Thymus (tissue), 14 donors: ENCODE results near the gene SLC6A3. TPM values are rescaled to one million over a fixed set of nuclear protein-coding genes. Genes with fewer than 3 reads are reported as not detected.
A peak's percentile ranks its signal among the peaks of the same experiment; 100 is the strongest.

ENCODE experiments used
- DNase-seq, 9 donors: peaks; one replicate each; pipeline ENCODE4 v3.0.0-alpha.2; 2013; ENCODE audit warnings: low spot score in 9 of 9, low read depth in 6 of 9, missing footprints in 1 of 9
- H3K27ac ChIP-seq, 2 donors: one replicate each; pipeline ENCODE4 v1.5.1; 2013; ENCODE audit warnings: control low read depth in 1 of 2, low read depth in 1 of 2, low read length in 1 of 2, mild to moderate bottlenecking in 1 of 2, moderate library complexity in 1 of 2
- H3K27me3 ChIP-seq, 2 donors: one replicate each; pipeline ENCODE4 v1.5.1; 2013; ENCODE audit warnings: low read length in 1 of 2; ENCODE audit not compliant: control insufficient read depth in 2 of 2, insufficient read depth in 1 of 2
- H3K36me3 ChIP-seq, 2 donors: one replicate each; pipeline ENCODE4 v1.5.1; 2013; ENCODE audit warnings: low read length in 1 of 2, mild to moderate bottlenecking in 1 of 2, moderate library complexity in 1 of 2; ENCODE audit not compliant: control insufficient read depth in 2 of 2, insufficient read depth in 2 of 2
- H3K4me1 ChIP-seq, 2 donors: one replicate each; pipeline ENCODE4 v1.5.1; 2013; ENCODE audit warnings: low read length in 2 of 2; ENCODE audit not compliant: control insufficient read depth in 2 of 2, insufficient read depth in 2 of 2
- H3K4me3 ChIP-seq, 2 donors: one replicate each; pipeline ENCODE4 v1.5.1; 2013; ENCODE audit warnings: low read length in 2 of 2, control low read depth in 1 of 2, mild to moderate bottlenecking in 1 of 2
- H3K9me3 ChIP-seq, 2 donors: one replicate each; pipeline ENCODE4 v1.5.1; 2013; ENCODE audit warnings: low read length in 1 of 2, mild to moderate bottlenecking in 1 of 2; ENCODE audit not compliant: control insufficient read depth in 2 of 2, insufficient read depth in 1 of 2
- WGBS: extraction: QIAGEN DNeasy Blood & Tissue Kit; methylation state at CpG from one replicate; pipeline ENCODE4 v1.1.7; 2013; 5-methylcytosine and 5-hydroxymethylcytosine counted together
- long read RNA-seq, 10 donors: transcript quantifications; one replicate each; lab custom pipeline, GENCODE V29; 2026
- polyA plus RNA-seq: library from polyadenylated mRNA; stranded (reverse); fragments of 200-250 nt; gene quantifications from one replicate; pipeline ENCODE4 v1.2.3, GENCODE V29; 2013
- total RNA-seq: library from RNA; stranded (reverse); fragments of 120-200 nt; gene quantifications from one replicate; pipeline ENCODE4 v1.2.4, GENCODE V29; 2013
- donor health status: healthy.

Gene SLC6A3
- total RNA-seq (0.33 TPM), polyA plus RNA-seq (14.9 TPM)
- long read RNA-seq, donor 1 = 0 reads
- long read RNA-seq, donor 2 = 0 reads
- long read RNA-seq, donor 3, partial matches to known transcripts = 0 of 1 reads
- long read RNA-seq, donor 3, other reads (novel, unspliced or antisense) = 0 of 1 reads
- long read RNA-seq, donor 4 = 0 reads
- long read RNA-seq, donor 5 = 0 reads
- long read RNA-seq, donor 6 = 0 reads
- long read RNA-seq, donor 7 = 0 reads
- long read RNA-seq, donor 8 = 0 reads
- long read RNA-seq, donor 9 = 0 reads
- long read RNA-seq, donor 10 = 0 reads

GRCh38 chr5:1445313-1445688 is at the start of gene SLC6A3:
TSS of gene SLC6A3 (minus strand) at chr5:1445440. CDS start at chr5:1443197, 2,243 bp downstream.
- Histone ChIP-seq H3K4me3 (peak within 1 kb of the TSS in 1 of 2 donors; percentile 53), H3K27ac (no peak within 1 kb of the TSS), H3K9me3 (no peaks in the 10 kb centered on the region), H3K27me3 (peaks cover 47 to 85% of the 10 kb centered on the region in 2 donors), H3K36me3 (no peaks in the 10 kb centered on the region), H3K4me1 (peaks cover 14 to 32% of the 10 kb centered on the region in 2 donors)
- 2% methylated on average over 52 of the region's 52 CpGs for WGBS
- DNase-seq = peak in 4 of 9 donors; percentile 9 to 58 (median 44)

GRCh38 chr5:1493941-1494340 is 48.7 kb upstream of the SLC6A3 start:
- Histone ChIP-seq H3K27me3 (no peaks in the 10 kb centered on the region), H3K4me3 (no peak overlapping the region), H3K4me1 (peaks cover 2 to 16% of the 10 kb centered on the region in 2 donors), H3K9me3 (no peaks in the 10 kb centered on the region), H3K36me3 (peaks cover 23 to 60% of the 10 kb centered on the region in 2 donors), H3K27ac (no peak overlapping the region)
- DNase-seq = no peak
- WGBS = 85% methylated on average over 12 of the region's 12 CpGs

- no peak overlapping the region for H3K4me3 ChIP-seq
- peaks cover 23 to 64% of the 10 kb centered on the region in 2 donors for H3K36me3 ChIP-seq
- H3K27me3 ChIP-seq = no peaks in the 10 kb centered on the region
- 95% methylated on average over 16 of the region's 16 CpGs for WGBS
- H3K9me3 ChIP-seq = no peaks in the 10 kb centered on the region
- H3K4me1 ChIP-seq = peaks cover 2 to 16% of the 10 kb centered on the region in 2 donors
- DNase-seq = no peak
- H3K27ac ChIP-seq = no peak overlapping the region
Measured at GRCh38 chr5:1493413-1493812, 48.2 kb upstream of the SLC6A3 start.

GRCh38 chr5:1492757-1493156 is 47.5 kb upstream of the SLC6A3 start:
- H3K36me3 ChIP-seq = peaks cover 23 to 62% of the 10 kb centered on the region in 2 donors
- no peaks in the 10 kb centered on the region for H3K9me3 ChIP-seq
- no peaks in the 10 kb centered on the region for H3K27me3 ChIP-seq
- peaks cover 2 to 16% of the 10 kb centered on the region in 2 donors for H3K4me1 ChIP-seq
- H3K4me3 ChIP-seq = no peak overlapping the region
- no peak overlapping the region for H3K27ac ChIP-seq
- no peak for DNase-seq
- 60% methylated on average over 12 of the region's 12 CpGs for WGBS

- no peaks in the 10 kb centered on the region for H3K9me3 ChIP-seq
- H3K36me3 ChIP-seq = peaks cover 30 to 81% of the 10 kb centered on the region in 2 donors
- H3K4me3 ChIP-seq = no peak overlapping the region
- H3K27ac ChIP-seq = no peak overlapping the region
- 71% methylated on average over 12 of the region's 12 CpGs for WGBS
- peaks cover 0 to 13% of the 10 kb centered on the region in 2 donors for H3K4me1 ChIP-seq
- no peak for DNase-seq
- no peaks in the 10 kb centered on the region for H3K27me3 ChIP-seq
Measured at GRCh38 chr5:1490376-1490775, 45.1 kb upstream of the SLC6A3 start.

- peaks cover 0 to 6% of the 10 kb centered on the region in 2 donors for H3K4me1 ChIP-seq
- H3K36me3 ChIP-seq = peaks cover 30 to 80% of the 10 kb centered on the region in 2 donors
- no peaks in the 10 kb centered on the region for H3K9me3 ChIP-seq
- no peaks in the 10 kb centered on the region for H3K27me3 ChIP-seq
- no peak for DNase-seq
- 99% methylated on average over 18 of the region's 18 CpGs for WGBS
- no peak overlapping the region for H3K4me3 ChIP-seq
- H3K27ac ChIP-seq = peak overlapping the region in 1 of 2 donors; percentile 5
Measured at GRCh38 chr5:1489754-1490153, 44.5 kb upstream of the SLC6A3 start.

GRCh38 chr5:1488882-1489680 is 43.8 kb upstream of the SLC6A3 start:
- peak overlapping the region in 1 of 2 donors; percentile 5 for H3K27ac ChIP-seq

GRCh38 chr5:1487079-1487764 is 42.0 kb upstream of the SLC6A3 start:
- WGBS = 94% methylated on average over 27 of the region's 27 CpGs
- no peak for DNase-seq
- H3K4me3 ChIP-seq = no peak overlapping the region
- H3K4me1 ChIP-seq = no peaks in the 10 kb centered on the region
- no peaks in the 10 kb centered on the region for H3K27me3 ChIP-seq
- H3K27ac ChIP-seq = no peak overlapping the region
- H3K36me3 ChIP-seq = peaks cover 19 to 73% of the 10 kb centered on the region in 2 donors
- H3K9me3 ChIP-seq = no peaks in the 10 kb centered on the region

More at GRCh38 chr5:1488882-1489680, 43.8 kb upstream of the SLC6A3 start:
- Histone ChIP-seq H3K36me3 (peaks cover 26 to 80% of the 10 kb centered on the region in 2 donors), H3K4me3 (no peak overlapping the region), H3K4me1 (peaks cover 0 to 4% of the 10 kb centered on the region in 2 donors), H3K9me3 (no peaks in the 10 kb centered on the region), H3K27me3 (no peaks in the 10 kb centered on the region)
- WGBS = 92% methylated on average over 14 of the region's 14 CpGs
- DNase-seq = no peak
